ENCODE data around the gene KIF13A. TPM values are rescaled to one million over a fixed set of nuclear protein-coding genes. Genes with fewer than 3 reads are reported as not detected.
A peak's percentile ranks its signal among the peaks of the same experiment; 100 is the strongest.
"Not testable (repeated sequence)": the region's sequence is repeated elsewhere in the genome, so short reads cannot be mapped to it uniquely, and the experiment has no call there.

The KIF13A gene
- total and polyA plus RNA-seq, 2 experiments from 2014 or later = 39.1 to 96.9 TPM

- TF ChIP-seq, protein P1, sequence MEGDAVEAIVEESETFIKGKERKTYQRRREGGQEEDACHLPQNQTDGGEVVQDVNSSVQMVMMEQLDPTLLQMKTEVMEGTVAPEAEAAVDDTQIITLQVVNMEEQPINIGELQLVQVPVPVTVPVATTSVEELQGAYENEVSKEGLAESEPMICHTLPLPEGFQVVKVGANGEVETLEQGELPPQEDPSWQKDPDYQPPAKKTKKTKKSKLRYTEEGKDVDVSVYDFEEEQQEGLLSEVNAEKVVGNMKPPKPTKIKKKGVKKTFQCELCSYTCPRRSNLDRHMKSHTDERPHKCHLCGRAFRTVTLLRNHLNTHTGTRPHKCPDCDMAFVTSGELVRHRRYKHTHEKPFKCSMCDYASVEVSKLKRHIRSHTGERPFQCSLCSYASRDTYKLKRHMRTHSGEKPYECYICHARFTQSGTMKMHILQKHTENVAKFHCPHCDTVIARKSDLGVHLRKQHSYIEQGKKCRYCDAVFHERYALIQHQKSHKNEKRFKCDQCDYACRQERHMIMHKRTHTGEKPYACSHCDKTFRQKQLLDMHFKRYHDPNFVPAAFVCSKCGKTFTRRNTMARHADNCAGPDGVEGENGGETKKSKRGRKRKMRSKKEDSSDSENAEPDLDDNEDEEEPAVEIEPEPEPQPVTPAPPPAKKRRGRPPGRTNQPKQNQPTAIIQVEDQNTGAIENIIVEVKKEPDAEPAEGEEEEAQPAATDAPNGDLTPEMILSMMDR (IDR thresholded peaks at IDR 0.05; ENCODE audit: low read depth, low read length) = no peak
- peaks cover 19% of the 10 kb centered on the region for H3K36me3 ChIP-seq
- no peaks in the 10 kb centered on the region for H3K27me3 ChIP-seq
- H3K27ac ChIP-seq = no peak overlapping the region
- no peak overlapping the region for H3K4me3 ChIP-seq
- H3K9me3 ChIP-seq (ENCODE audit: low read depth) = no peaks in the 10 kb centered on the region
- H3K4me1 ChIP-seq (ENCODE audit: low read depth) = peaks cover 12% of the 10 kb centered on the region
- no peak for DNase-seq (ENCODE audit: low read depth in 1 of 2, low spot score in 1 of 2)
These were observed 7.1 kb downstream of the KIF13A start for GRCh38 chr6:17980329-17980728.

- Histone ChIP-seq H3K4me1 (ENCODE audit: low read depth) (peaks cover 15% of the 10 kb centered on the region), H3K27me3 (no peaks in the 10 kb centered on the region), H3K27ac (no peak overlapping the region), H3K9me3 (ENCODE audit: low read depth) (no peaks in the 10 kb centered on the region), H3K36me3 (peaks cover 19% of the 10 kb centered on the region), H3K4me3 (no peak overlapping the region)
- TF ChIP-seq, protein P1 (IDR thresholded peaks at IDR 0.05; ENCODE audit: low read depth, low read length) = no peak
- DNase-seq (ENCODE audit: low read depth in 1 of 2, low spot score in 1 of 2) = no peak
These were observed 8.0 kb downstream of the KIF13A start for GRCh38 chr6:17979479-17979878.

- DNase-seq (ENCODE audit: low read depth in 1 of 2, low spot score in 1 of 2); H3K4me3 ChIP-seq; H3K9me3 ChIP-seq (ENCODE audit: low read depth); H3K36me3 ChIP-seq; H3K27me3 ChIP-seq: not testable (repeated sequence)
- Histone ChIP-seq H3K27ac (peak overlapping the region; percentile 98), H3K4me1 (ENCODE audit: low read depth) (peaks cover 36% of the 10 kb centered on the region)
These were observed 11.2 kb downstream of the KIF13A start for GRCh38 chr6:17976258-17976657.

DNA sequence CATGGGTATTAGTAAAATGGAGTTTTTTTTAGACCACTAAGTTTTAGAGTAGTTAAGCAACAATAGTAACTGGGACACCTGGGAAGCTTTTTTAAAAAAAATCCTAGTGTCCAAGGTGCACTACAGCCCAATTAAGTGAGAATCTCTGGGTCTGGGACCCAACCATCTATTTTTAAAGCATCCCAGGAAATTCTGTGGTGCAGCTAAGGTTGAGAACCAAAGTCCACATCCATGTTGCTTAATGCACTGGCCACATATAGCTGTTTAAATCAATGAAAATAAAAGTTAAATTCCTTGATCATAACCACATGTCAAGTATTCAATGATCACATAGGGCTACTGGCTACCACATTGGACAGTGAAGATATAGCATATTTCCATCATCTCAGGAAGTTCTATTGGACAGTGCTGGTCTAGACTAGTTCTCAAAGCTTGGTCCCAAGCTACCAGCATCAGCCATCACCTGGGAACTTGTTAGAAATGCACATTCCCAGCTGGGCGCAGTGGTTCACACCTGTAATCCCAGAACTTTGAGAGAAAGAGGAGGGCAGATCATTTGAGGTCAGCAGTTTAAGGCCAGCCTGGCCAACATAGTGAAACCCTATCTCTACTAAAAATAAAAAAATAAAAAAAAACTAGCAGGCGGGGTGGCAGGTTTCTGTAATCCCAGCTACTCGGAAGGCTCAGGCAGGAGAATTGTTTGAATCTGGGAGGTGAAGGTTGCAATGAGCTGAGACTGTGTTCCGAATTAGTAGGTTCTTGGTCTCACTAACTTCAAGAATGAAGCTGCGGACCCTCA lies 12.7 kb downstream of the KIF13A start:
- Histone ChIP-seq H3K36me3 (peaks cover 5% of the 10 kb centered on the region), H3K9me3 (ENCODE audit: low read depth) (no peaks in the 10 kb centered on the region), H3K27me3 (no peaks in the 10 kb centered on the region), H3K27ac (peak overlapping the region; percentile 98), H3K4me3 (no peak overlapping the region), H3K4me1 (ENCODE audit: low read depth) (peaks cover 46% of the 10 kb centered on the region)
- no peak for DNase-seq (ENCODE audit: low read depth in 1 of 2, low spot score in 1 of 2)
- TF ChIP-seq, protein P1 (IDR thresholded peaks at IDR 0.05; ENCODE audit: low read depth, low read length) = no peak

DNA sequence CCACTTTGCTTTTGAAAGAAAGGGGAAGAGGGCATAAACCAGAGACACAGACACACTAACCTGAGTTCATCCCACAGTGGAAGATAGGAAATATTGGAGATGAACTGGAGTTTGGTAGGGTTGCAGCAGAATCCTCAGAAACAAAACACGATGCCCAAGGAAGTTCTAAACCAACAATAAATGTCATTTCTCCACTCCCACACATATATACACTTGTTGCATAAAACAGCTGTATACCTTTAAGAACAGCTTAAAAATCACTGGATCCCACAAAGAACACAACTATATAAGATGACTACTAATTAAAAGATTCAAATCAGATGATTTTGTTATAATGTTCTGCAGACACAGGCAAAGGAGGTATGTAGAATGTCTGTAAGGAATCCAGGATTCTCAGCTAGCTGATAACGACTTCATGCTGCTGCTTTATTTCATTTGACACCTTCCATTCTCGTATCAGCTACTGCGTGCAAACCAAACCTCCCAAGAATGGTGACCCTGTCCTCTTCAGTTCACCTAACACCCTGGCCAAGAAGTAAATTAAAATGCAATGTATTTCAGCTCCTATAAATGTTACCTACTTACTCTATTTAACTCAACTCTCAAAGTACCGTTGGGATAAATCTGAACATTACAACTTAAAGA lies 14.3 kb downstream of the KIF13A start:
- TF ChIP-seq, protein P1 (IDR thresholded peaks at IDR 0.05; ENCODE audit: low read depth, low read length) = no peak

More for the DNA sequence above, 14.3 kb downstream of the KIF13A start:
- Histone ChIP-seq H3K27ac (peak overlapping the region; percentile 98), H3K36me3 (peaks cover 5% of the 10 kb centered on the region), H3K27me3 (no peaks in the 10 kb centered on the region), H3K4me3 (peak overlapping the region; percentile 2), H3K4me1 (ENCODE audit: low read depth) (peaks cover 50% of the 10 kb centered on the region), H3K9me3 (ENCODE audit: low read depth) (no peaks in the 10 kb centered on the region)
- DNase-seq (ENCODE audit: low read depth in 1 of 2, low spot score in 1 of 2) = peak; percentile 42 to 90
